Stimulated activated CD4-positive, alpha-beta T cell treated with anti-CD3 and anti-CD28 coated beads, TNF-alpha, amount 100 ng/mL, for 4 hours (primary cell): ENCODE measurements around the gene CADM1.

ENCODE experiments used
- DNase-seq, 3 experiments: peaks; one replicate each; pipeline ENCODE4 v3.0.0-alpha.2; 2020; ENCODE audit warnings: low read depth in 3 of 3

CADM1 gene

GRCh38 chr11:115407496-115407895, 96.7 kb downstream of the CADM1 start:
- no peak for DNase-seq

DNA sequence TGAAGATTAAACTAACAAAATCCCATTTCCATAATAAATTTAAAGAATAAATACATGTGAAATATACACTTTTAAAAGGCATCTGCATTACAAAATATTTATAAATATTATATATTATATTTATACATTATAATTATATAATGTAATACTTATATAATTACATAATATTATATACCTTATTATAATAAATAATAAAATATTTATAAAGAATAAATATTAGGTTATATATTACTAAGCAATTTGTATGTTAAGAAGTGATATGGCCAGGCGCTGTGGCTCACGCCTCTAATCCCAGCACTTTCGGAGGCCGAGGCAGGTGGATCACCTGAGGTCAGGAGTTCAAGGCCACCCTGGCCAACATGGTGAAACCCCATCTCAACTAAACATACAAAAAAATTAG, 97.8 kb downstream of the CADM1 start:
- no peak for DNase-seq

GRCh38 chr11:115398333-115399080, 105.7 kb downstream of the CADM1 start:
- no peak for DNase-seq

DNA sequence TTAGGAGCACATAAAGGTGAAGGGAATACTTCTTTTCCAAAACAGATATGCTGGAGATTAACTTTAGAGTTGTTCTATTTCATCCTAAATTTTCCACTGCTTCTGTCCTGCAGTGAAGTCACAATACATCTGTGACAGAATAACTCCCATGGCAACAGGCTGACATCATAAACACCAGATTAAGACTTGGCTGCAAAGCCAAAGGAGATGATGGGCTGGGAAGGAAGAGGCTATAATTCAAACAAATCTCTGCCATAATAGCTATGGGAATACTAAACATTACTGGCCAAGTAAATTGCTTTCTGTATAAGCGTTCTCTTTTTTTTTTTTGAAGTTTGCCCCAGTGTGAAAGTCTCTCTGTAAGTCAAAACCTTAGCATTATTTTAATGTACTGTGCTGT, 107.7 kb downstream of the CADM1 start:
- no peak for DNase-seq

- DNase-seq = no peak
Observed at GRCh38 chr11:115393950-115394349, 110.3 kb downstream of the CADM1 start.

GRCh38 chr11:115391598-115391997, 112.6 kb downstream of the CADM1 start:
- no peak for DNase-seq

- DNase-seq = no peak
Observed at GRCh38 chr11:115391160-115391559, 113.1 kb downstream of the CADM1 start.

DNA sequence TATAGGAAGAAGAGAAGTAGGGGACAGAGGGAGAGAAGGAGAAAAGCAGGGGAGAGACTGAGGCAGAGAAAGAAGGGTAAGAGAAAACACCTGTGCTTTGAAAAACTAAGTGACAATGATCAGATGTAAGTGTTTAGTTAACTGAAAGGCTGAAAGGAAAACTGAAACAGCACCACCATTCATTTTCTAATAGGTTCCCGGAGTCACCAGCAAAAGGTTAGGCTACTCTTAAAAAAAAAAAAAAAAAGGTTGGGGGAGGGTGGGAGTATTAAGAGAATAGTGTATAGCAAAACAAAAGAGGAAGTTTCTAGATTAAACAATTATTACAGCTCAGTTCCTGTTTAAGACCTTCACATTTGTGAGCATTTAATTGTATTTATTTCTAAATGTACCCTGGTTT, 113.8 kb downstream of the CADM1 start:
- DNase-seq = no peak

DNA sequence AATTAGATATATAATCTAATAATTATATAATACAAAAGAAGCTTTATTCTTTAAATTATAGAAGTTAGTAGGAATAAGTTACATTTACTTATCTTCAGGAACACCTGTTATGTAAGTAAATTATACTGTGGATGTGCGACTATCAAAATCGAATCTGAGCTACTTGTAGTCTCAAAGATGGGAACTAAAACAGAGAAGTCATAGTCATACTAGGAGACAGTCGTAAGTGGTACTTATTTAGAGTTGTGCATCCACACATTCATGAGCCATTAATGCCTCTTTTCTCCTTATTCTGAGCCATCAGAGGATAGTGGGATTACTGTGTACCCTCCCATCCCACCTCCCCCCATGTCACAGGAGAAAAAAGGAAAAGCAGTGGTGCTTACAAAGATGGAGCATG, 114.4 kb downstream of the CADM1 start:
- DNase-seq = no peak

DNA sequence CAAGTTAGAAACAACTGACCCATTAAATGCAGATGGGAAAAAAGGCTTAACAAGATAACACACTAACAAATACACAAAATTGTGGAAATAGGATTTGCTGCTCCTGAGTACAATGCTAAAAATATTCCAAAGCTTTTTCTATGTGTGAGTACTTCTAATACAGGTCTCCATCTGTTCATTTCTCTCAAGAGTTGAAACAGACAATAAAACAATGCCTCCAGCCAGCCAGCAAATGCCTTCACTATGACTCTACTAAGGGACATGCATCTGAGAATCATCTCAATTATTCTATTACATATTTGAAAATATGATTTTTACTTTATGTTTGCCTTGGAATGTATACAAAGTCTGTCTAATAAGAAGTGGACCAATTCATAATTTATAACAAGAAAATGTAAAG, 119.0 kb downstream of the CADM1 start:
- DNase-seq = no peak

DNA sequence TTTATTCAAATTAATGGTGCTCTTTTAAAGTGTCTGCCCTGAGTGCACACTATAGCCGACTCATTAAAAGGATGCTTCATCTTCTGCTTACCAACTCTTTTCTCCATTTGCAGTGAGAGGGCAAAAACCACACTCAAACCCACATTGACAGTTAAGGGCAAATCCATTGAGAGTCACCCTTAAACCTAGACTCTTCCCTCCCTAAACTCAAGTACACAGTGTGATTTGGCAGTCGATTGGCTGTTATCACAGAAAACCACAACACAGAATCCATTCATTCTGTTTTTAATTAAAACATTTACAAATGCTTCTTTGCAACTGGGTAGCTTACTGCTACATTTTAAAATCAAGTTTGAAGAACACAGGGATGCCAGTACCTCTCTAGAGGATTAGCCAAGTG, 120.0 kb downstream of the CADM1 start:
- no peak for DNase-seq

DNA sequence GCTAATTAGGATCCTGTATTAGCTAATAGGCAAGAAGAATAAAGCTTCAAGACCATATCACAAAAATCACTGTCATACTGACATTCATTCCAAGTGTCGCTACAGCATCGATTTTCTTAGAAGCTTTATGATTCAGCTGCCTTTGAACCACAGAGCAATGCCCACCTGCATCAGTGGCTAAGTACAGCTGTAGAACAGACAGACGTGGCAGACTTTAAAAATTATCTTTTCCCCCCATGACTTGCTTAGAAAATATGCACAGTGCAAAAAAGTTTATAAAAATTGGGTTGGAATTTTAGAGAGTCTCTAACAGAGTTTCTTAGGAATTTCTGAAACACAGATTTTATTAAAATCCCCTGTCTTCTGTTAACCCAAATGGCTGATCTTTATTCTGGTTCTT, 120.8 kb downstream of the CADM1 start:
- DNase-seq = no peak

GRCh38 chr11:115379528-115379927, 124.7 kb downstream of the CADM1 start:
- no peak for DNase-seq

DNA sequence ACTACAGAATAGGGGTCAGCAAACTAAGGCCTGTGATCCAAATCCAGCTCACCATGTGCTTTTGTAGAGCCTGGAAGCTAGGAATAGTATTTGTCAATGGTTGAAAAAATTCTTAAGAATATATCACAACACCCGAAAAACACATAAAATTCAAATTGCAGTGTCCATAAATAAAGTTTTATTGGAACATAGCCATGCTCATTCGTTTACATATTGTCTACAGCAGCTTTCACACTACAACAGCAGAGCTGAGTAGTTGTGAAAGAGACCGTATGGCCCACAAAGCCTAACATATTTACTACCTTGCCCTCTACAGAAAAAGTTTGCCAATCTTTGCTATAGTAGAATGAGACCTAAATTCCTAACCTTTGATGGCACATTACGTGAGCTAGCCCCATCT, 125.7 kb downstream of the CADM1 start:
- DNase-seq = no peak

GRCh38 chr11:115377882-115378296, 126.3 kb downstream of the CADM1 start:
- no peak for DNase-seq

DNA sequence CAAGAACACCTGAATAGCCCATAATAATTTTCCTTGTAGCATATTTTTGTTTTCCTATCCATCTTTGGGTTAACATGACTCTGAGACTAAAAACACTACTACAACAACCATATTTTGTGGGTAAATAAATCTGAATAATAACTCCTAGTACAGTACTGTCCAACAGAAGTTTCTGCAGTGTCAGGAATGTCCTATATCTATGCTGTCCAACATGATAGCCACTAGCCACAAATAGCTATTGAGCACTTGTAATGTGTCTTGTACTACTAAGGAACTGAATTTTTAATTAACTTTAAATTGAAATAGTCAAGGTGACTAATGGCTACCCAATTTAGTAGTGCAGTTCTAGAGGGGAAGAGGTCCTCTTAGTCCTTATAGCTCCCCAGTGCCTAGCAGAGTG, 135.6 kb downstream of the CADM1 start:
- no peak for DNase-seq

DNA sequence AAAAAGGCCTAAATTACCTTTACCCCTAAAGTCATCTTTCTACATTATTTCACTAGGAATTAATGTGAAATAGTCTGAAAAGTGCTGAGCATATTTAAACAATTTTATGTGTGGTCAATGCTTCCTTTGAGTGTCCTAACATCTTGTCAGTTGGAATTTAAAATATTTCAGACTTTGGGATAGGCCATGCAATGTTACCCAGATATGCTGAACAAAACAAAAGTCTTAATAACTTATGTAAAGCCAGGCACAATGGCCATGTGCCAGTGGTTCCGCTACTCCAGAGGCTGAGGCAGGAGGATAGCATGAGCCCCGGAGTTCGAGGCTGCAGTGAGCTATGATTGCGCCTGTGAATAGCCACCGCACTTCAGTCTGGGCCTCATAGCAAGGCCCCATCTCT, 137.4 kb downstream of the CADM1 start:
- no peak for DNase-seq

- DNase-seq = no peak
Observed at GRCh38 chr11:115365907-115366306, 138.3 kb downstream of the CADM1 start.

DNA sequence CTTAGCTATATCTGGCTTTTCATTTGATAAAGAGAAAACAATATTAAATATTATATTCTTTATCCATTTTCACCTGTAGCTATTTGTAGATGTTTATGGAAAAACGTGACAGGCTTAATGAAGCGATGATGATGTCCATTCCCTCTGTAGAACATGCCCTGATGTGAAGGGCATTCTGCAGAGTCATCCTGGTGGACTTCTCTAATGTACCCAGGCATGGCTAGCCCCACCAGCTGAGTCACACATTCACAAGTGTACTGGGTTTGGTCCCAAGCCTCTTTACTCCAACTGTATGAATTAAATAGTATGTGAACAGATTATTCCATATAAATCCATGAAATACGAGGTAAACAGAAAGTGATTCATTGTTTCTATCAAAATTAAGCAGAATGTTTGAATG, 139.3 kb downstream of the CADM1 start:
- no peak for DNase-seq

GRCh38 chr11:115363921-115364320, 140.3 kb downstream of the CADM1 start:
- no peak for DNase-seq

GRCh38 chr11:115363426-115363825, 140.8 kb downstream of the CADM1 start:
- DNase-seq = no peak

- DNase-seq = no peak
Observed at GRCh38 chr11:115362997-115363396, 141.2 kb downstream of the CADM1 start.

DNA sequence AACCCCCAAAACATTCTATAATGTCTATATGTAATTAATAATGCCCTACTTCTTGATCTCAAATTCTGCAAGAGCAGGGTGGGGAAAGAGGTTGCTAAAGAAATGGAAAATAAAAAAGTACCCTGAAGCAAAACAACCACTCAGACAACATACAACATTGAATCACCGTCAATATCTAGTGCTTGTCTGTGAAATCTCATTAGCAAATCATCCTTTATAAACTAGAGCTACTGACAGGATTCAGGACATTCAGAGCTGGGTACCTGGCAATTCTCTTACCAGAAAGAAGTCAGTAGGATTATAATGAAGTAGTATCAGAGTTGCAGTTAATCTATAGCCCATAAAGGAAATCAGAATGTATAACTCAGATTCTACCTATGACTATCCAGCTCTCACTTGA, 143.2 kb downstream of the CADM1 start:
- no peak for DNase-seq

- no peak for DNase-seq
Observed at GRCh38 chr11:115360186-115360824, 143.9 kb downstream of the CADM1 start.
